Karpas-422 (cell line): ENCODE data around the gene KRTAP5-2. TPM values are rescaled to one million over a fixed set of nuclear protein-coding genes. Genes with fewer than 3 reads are reported as not detected.

Experiments
- DNase-seq: peaks from one replicate; pipeline ENCODE4 v3.0.0-alpha.2; 2015
- H2AFZ ChIP-seq: fragments of 200-600 bp; sonication (generic); 2 replicates; pipeline ENCODE4 v1.6.1; 2014; ENCODE audit warnings: antibody characterized with exemption, low read length, mixed read lengths
- H3K27ac ChIP-seq: fragments of 200-600 bp; sonication (generic); 2 replicates; pipeline ENCODE4 v1.5.1; 2014; ENCODE audit warnings: mild to moderate bottlenecking, low read length, moderate library complexity
- H3K27me3 ChIP-seq: fragments of 200-600 bp; sonication (generic); 2 replicates; pipeline ENCODE4 v1.6.1; 2014; ENCODE audit warnings: low read length, mixed read lengths
- H3K36me3 ChIP-seq: fragments of 200-600 bp; sonication (generic); 2 replicates; pipeline ENCODE4 v1.6.1; 2014; ENCODE audit warnings: low read length, mixed read lengths; ENCODE audit not compliant: insufficient read depth
- H3K4me1 ChIP-seq: fragments of 200-600 bp; sonication (generic); 2 replicates; pipeline ENCODE4 v1.6.1; 2014; ENCODE audit warnings: mild to moderate bottlenecking, low read length, mixed read lengths
- H3K4me2 ChIP-seq: fragments of 200-600 bp; sonication (generic); 2 replicates; pipeline ENCODE4 v1.6.1; 2014; ENCODE audit warnings: low read length, low read depth, mild to moderate bottlenecking; ENCODE audit not compliant: poor library complexity, severe bottlenecking
- H3K4me3 ChIP-seq: fragments of 200-600 bp; sonication (generic); 2 replicates; pipeline ENCODE4 v1.5.1; 2014; ENCODE audit warnings: mild to moderate bottlenecking, antibody characterized with exemption, low read length, mixed read lengths
- H3K79me2 ChIP-seq: fragments of 200-600 bp; sonication (generic); 2 replicates; pipeline ENCODE4 v1.6.1; 2014; ENCODE audit warnings: mild to moderate bottlenecking, low read length, mixed read lengths
- H3K9ac ChIP-seq: fragments of 200-600 bp; sonication (generic); 2 replicates; pipeline ENCODE4 v1.6.0; 2014; ENCODE audit warnings: low read length
- H3K9me2 ChIP-seq: fragments of 200-600 bp; sonication (generic), shearing (Covaris generic); replicated peaks from 2 replicates; pipeline ENCODE4 v1.6.0; 2014; ENCODE audit warnings: mild to moderate bottlenecking, low read length, moderate library complexity; ENCODE audit not compliant: insufficient read depth
- H3K9me3 ChIP-seq: fragments of 300-700, 200-600 bp; sonication (generic); 2 replicates; pipeline ENCODE4 v1.6.1; 2014; ENCODE audit warnings: low read length, mixed read lengths
- H4K20me1 ChIP-seq: fragments of 200-600 bp; sonication (generic); 2 replicates; pipeline ENCODE4 v1.6.1; 2014; ENCODE audit warnings: mild to moderate bottlenecking, antibody characterized with exemption, low read length, low read depth; ENCODE audit not compliant: insufficient read depth
- total RNA-seq: library from RNA; depleted of rRNA; stranded (reverse); fragments of >200 nt; shearing (Covaris generic); gene quantifications from 2 replicates; pipeline ENCODE4 v1.2.3, GENCODE V29; 2014; ENCODE audit warnings: low replicate concordance

KRTAP5-2 gene
- total RNA-seq, 1 experiment from 2014 or later, result not detected

DNA sequence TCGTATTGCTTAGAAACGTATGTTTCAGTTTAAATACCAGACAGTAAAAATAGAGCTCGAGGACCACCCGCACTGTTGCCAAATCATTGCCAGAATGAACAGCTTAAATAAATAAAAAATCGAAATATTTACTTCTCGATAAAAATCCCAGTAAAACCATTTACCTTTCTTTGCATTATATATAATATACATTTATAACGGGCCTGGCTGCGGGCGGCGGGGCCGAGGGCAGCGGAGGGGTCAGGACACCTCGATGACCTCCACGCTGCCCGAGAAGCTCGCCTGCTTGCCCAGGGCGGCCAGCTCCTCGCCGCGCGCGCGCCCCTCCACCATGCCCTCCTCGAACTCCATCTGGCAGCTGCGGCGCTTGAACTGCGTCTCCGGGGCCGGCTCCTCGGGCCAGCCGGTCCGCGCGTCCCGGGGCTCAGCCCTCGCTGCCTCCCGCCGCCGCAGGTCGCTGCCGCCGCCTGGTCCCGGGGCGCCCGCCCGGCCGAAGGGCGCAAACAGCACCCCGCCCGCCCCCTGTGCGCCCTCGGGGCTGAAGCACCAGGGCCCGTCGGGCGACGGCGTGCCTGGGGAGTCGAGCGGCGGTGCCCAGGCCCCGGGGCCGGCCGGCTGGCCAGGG, 41.7 kb downstream of the KRTAP5-2 start:
- Histone ChIP-seq H2AFZ (no peak overlapping the region), H3K27me3 (no peaks in the 10 kb centered on the region), H3K36me3 (no peaks in the 10 kb centered on the region), H3K79me2 (no peaks in the 10 kb centered on the region), H3K4me3 (no peak overlapping the region), H3K9me3 (no peaks in the 10 kb centered on the region), H3K4me2 (no peak overlapping the region), H3K9me2 (no peaks in the 10 kb centered on the region), H4K20me1 (no peaks in the 10 kb centered on the region; the same call in 1 of the 2 replicates), H3K9ac (no peak overlapping the region), H3K4me1 (no peaks in the 10 kb centered on the region), H3K27ac (no peak overlapping the region)
- DNase-seq, result no peak

DNA sequence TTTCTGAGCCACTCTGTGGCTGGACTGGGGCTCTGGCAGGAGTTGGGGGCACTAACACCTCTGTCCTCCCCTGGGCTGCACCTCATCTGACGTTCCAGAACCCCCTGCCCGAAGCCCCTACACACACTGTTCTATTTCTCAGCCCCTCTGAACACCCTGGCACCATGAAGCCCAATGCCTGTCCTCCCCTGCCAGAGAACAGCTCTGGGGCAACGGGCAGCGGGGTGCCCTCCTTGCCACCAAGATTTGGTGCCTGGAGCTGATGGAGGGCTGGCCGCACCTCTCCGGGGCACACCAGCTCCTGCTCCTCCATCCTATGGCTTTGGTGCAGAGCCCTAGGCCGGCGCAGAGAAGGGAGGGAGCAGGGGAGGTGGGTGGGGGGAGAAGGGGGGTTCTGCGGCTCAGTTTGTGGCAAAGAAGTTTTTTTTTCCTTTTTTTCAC, 42.4 kb downstream of the KRTAP5-2 start:
- H3K4me2 ChIP-seq, result no peak overlapping the region
- H3K36me3 ChIP-seq, result no peaks in the 10 kb centered on the region
- no peak overlapping the region for H3K9ac ChIP-seq
- H3K79me2 ChIP-seq, result no peaks in the 10 kb centered on the region
- H3K9me3 ChIP-seq, result no peaks in the 10 kb centered on the region
- H4K20me1 ChIP-seq, result no peaks in the 10 kb centered on the region; the same call in 1 of the 2 replicates
- no peak overlapping the region for H3K27ac ChIP-seq
- no peaks in the 10 kb centered on the region for H3K4me1 ChIP-seq
- H3K27me3 ChIP-seq, result no peaks in the 10 kb centered on the region
- H3K4me3 ChIP-seq, result no peak overlapping the region
- DNase-seq, result no peak
- no peaks in the 10 kb centered on the region for H3K9me2 ChIP-seq
- H2AFZ ChIP-seq, result no peak overlapping the region

DNA sequence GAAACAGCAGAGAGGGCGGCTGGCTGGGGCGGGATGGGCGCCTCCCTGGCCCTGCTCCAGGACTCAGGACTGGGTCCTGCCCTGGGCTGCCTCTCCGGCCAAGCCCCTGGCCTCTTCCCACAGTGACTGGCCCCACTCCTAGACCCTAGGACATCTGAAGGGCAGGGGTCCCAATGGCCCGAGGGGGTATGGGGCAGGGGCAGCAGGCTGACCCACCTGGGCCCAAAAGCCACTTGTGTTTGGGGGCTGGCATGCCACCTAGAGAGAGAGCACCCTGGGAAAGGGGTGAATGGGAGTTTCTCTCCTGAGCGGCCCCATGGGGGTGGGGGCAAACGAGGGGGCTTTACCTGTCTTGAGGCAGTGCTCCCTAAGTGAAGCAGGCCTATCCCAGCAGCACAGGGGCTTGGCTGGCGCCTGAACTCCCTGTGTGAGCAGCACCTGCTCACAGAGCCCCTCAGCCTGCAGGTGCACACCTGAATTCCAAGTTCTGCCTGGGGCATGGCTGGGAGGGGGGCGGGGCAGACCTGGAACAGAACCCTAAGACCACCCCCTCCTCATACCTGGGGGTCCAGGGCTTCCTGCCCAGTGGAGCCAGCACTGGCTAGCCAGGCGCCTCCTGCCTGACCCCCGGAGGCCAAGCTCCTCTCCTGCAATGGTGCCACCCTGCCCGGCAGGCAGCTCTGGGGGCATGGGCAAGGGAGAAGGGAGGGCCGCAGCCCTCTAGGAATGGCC, 42.9 kb downstream of the KRTAP5-2 start:
- no peak overlapping the region for H3K4me3 ChIP-seq
- H3K4me2 ChIP-seq, result no peak overlapping the region
- no peaks in the 10 kb centered on the region for H3K9me3 ChIP-seq
- H4K20me1 ChIP-seq, result no peaks in the 10 kb centered on the region; the same call in 1 of the 2 replicates
- no peak overlapping the region for H2AFZ ChIP-seq
- H3K4me1 ChIP-seq, result no peaks in the 10 kb centered on the region
- H3K27me3 ChIP-seq, result no peaks in the 10 kb centered on the region
- no peak overlapping the region for H3K9ac ChIP-seq
- H3K36me3 ChIP-seq, result no peaks in the 10 kb centered on the region
- no peaks in the 10 kb centered on the region for H3K79me2 ChIP-seq
- H3K9me2 ChIP-seq, result no peaks in the 10 kb centered on the region
- H3K27ac ChIP-seq, result no peak overlapping the region
- DNase-seq, result no peak

DNA sequence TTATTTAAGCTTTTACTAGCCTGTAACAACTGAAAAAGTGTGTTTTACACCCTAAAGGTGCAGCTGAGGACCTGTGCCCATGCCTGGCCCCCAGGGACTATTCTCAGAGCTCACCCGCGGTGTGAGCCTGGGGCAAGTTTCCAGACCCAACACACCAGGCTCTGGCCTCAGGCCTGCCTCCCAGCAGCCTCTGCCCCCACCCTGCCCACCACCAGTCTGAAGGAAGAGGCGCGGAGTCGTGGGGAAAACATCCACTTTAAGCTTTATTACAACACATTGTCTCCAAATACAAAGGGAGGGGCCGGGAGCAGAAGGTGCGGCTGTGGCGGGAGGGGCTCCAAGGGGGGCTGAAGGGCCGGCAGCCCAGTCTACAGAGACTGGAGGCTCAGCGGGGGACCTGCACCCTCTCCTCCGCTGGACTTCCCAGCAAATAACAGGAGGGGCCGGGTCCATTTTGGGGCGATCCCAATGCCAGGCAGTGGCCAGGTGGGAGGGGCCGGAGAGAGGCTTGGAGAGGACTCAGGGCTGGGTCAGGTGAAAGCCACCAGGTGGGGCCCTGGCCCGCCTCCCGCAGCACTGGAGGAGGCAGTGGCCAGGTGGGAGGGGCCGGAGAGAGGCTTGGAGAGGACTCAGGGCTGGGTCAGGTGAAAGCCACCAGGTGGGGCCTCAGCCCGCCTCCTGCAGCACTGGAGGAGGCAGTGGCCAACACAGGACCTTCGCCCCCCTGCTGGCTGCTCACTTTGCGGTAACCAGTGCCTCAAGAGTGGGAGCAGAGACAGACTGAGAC, 44.1 kb downstream of the KRTAP5-2 start:
- Histone ChIP-seq H3K4me1 (no peaks in the 10 kb centered on the region), H3K4me2 (no peak overlapping the region), H3K36me3 (no peaks in the 10 kb centered on the region), H3K9ac (no peak overlapping the region), H4K20me1 (0 out of 2 replicates have a peak, but pooled peaks cover 1% of the 10 kb centered on the region), H3K27me3 (no peaks in the 10 kb centered on the region), H3K9me3 (no peaks in the 10 kb centered on the region), H3K4me3 (no peak overlapping the region), H2AFZ (no peak overlapping the region), H3K79me2 (no peaks in the 10 kb centered on the region), H3K27ac (no peak overlapping the region), H3K9me2 (no peaks in the 10 kb centered on the region)
- no peak for DNase-seq

DNA sequence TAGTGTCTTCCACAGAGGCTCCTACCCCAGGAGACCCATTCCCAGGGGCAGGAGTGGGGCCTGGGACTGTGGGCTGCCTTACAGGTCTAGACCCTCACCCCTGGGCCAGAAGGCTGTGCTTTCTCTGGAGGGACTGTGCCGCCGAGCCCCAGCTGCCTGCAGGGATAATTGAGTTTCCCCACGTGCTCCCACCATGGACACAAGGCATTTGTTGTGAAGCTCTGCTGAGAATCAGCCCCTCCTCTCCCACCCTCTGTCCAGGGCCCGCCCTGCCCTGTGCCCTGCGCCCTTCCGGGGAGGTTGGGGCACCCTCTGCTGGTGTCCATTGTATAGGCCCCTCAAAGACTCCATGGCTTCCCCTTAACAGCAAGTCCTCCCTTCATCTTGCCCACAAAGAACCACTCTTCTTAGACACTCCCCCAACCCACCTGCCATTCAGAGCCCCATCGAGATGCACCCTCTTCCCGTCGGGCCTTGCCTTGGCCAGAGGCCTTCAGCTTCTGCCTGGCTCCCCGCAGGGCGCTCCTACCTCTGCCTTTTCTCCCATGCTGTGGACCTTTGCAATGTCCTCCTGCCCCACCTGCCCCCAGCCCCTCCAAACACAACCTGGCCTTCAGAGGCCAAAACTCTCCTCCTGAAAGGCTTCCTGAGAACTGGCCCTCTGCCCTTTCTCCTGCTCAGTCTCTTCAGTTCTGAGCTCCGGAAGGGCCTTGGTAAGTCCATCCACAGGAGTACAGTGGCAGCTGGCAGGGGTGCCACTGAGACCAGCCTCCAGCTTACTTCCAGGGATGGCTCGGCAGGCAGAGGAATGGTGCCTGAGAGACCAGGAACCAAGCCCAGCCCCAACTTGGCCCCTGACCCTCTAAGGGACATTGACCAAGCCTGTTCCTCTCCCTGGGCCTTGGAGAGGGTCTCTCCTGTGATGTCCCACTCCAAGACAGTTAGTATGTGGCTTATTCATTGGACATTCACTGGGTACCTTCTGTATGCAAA, 48.5 kb downstream of the KRTAP5-2 start:
- Histone ChIP-seq H3K27ac (no peak overlapping the region), H2AFZ (no peak overlapping the region), H3K9me2 (no peaks in the 10 kb centered on the region), H3K36me3 (no peaks in the 10 kb centered on the region), H4K20me1 (peaks cover 15% of the 10 kb centered on the region; the same call in 1 of the 2 replicates), H3K79me2 (no peaks in the 10 kb centered on the region), H3K4me2 (no peak overlapping the region), H3K9ac (no peak overlapping the region), H3K9me3 (no peaks in the 10 kb centered on the region), H3K4me1 (no peaks in the 10 kb centered on the region), H3K27me3 (no peaks in the 10 kb centered on the region), H3K4me3 (no peak overlapping the region)
- DNase-seq, result no peak

DNA sequence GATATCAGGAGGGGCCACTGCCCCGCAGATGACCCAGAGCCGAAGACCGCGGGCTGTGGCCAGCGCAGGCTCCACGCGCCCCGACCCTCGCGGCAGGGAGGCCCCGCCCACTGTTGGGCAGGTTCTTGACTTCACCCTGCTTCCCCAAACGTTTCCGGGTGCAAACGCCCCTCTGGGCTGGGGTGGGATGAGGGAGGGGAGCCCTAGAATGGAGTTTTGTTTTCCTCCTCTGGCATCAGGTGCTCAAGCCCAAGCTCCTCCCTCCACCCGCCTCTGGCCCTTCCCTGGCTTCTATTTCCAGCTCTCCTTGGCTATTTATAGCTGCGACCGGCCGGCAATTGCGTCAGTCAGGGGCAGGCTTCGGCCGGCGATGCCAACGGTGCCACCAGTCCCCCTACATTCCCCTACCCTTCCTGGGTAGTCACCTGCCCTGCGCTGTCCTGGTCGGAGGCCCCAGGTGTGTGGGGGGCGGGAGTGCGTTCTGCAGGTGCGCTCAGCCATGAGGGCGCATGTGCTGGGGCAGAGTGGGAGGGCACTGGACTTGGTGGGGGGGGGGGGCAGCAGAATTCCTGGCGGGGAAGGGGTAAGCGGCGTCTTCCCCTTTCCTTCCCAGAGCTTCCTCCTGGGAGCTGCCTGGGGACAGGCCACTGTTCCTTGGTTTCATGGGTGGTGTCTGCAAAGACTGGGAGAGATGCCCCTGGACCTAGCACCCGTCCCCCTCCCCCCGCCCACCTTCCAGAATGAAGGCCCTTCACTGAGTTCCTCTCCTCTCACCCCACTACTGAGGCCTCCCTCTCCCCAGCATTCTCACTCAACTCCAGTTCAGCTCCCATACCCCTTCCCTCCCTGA, 49.6 kb downstream of the KRTAP5-2 start:
- Histone ChIP-seq H3K4me2 (no peak overlapping the region), H3K36me3 (no peaks in the 10 kb centered on the region), H3K9me3 (no peaks in the 10 kb centered on the region), H2AFZ (no peak overlapping the region), H3K9ac (no peak overlapping the region), H3K79me2 (no peaks in the 10 kb centered on the region), H4K20me1 (peaks cover 15% of the 10 kb centered on the region; the same call in 1 of the 2 replicates), H3K4me3 (no peak overlapping the region), H3K27ac (no peak overlapping the region), H3K9me2 (no peaks in the 10 kb centered on the region), H3K4me1 (no peaks in the 10 kb centered on the region), H3K27me3 (no peaks in the 10 kb centered on the region)
- DNase-seq, result no peak

DNA sequence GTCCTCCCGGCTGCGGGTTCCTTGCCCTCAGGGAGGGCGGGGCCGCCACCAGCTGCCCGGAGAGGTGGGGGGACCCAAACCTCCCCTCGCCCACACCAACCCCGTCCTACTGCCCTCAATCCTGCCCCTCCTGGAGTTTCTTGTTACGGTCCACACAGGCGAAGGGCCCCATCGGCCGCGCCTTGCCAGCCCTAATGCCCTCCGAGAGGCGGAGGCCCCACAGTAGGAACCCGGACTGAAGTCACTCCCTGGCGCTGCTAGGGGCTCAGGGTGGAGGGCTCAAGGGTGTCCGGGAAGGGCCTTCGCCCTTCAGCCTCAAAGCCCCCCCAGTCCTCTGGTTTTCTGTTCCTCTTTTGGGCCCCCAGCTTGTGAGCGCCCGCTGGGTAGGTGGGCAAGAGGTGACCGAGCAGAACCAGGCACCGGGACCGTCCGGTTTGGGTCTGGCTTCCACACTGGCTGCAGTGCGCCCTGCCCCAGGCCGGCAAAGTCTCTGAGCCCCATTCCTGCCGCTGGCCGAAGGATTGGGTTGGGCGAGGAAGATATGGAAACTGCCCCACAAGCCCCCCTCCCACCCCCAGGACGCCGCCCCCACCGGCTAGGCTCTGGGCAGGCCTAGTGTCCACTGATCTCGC, 50.5 kb downstream of the KRTAP5-2 start:
- Histone ChIP-seq H3K9ac (no peak overlapping the region), H3K4me2 (no peak overlapping the region), H3K4me3 (no peak overlapping the region), H2AFZ (no peak overlapping the region), H3K36me3 (no peaks in the 10 kb centered on the region), H3K27me3 (no peaks in the 10 kb centered on the region), H3K79me2 (no peaks in the 10 kb centered on the region), H3K4me1 (no peaks in the 10 kb centered on the region), H3K9me2 (no peaks in the 10 kb centered on the region), H3K9me3 (no peaks in the 10 kb centered on the region), H4K20me1 (peaks cover 15% of the 10 kb centered on the region; the same call in 1 of the 2 replicates), H3K27ac (no peak overlapping the region)
- DNase-seq, result no peak
